ENCODE results near the gene CTDNEP1.

CTDNEP1 gene

GRCh38 chr17:7220593-7221277 is 30.8 kb downstream of the CTDNEP1 start:
- peak overlapping the region; percentile 90 for H3K4me3 ChIP-seq (ENCODE audit: low read depth, low read length)
- DNase-seq (ENCODE audit: low read depth): peak; percentile 77
- TF ChIP-seq CTCF (conservative IDR thresholded peaks at IDR 0.05; ENCODE audit: low read depth, low read length): peak; percentile 57

GRCh38 chr17:7219812-7220592 is 31.5 kb downstream of the CTDNEP1 start, which contains the start of the genes ACADVL and DLG4:
TSS of gene ACADVL (plus strand) at chr17:7219938. CDS start at chr17:7219985, 47 bp downstream.
TSS of gene DLG4 (minus strand) at chr17:7219836.
- no peak for TF ChIP-seq CTCF (conservative IDR thresholded peaks at IDR 0.05; ENCODE audit: low read depth, low read length)
- H3K4me3 ChIP-seq (ENCODE audit: low read depth, low read length): peak within 1 kb of the TSS; percentile 90
- DNase-seq (ENCODE audit: low read depth): peak; percentile 92

- H3K4me3 ChIP-seq (ENCODE audit: low read depth, low read length): peak overlapping the region; percentile 90
- no peak for DNase-seq (ENCODE audit: low read depth)
- no peak for TF ChIP-seq CTCF (conservative IDR thresholded peaks at IDR 0.05; ENCODE audit: low read depth, low read length)
Observed at GRCh38 chr17:7219229-7219811, 32.2 kb downstream of the CTDNEP1 start.

GRCh38 chr17:7218758-7219157 is 32.8 kb downstream of the CTDNEP1 start:
- TF ChIP-seq CTCF (conservative IDR thresholded peaks at IDR 0.05; ENCODE audit: low read depth, low read length): no peak
- H3K4me3 ChIP-seq (ENCODE audit: low read depth, low read length): no peak overlapping the region
- no peak for DNase-seq (ENCODE audit: low read depth)

GRCh38 chr17:7218166-7218565 is 33.4 kb downstream of the CTDNEP1 start:
- no peak for DNase-seq (ENCODE audit: low read depth)
- no peak for TF ChIP-seq CTCF (conservative IDR thresholded peaks at IDR 0.05; ENCODE audit: low read depth, low read length)
- no peak overlapping the region for H3K4me3 ChIP-seq (ENCODE audit: low read depth, low read length)

GRCh38 chr17:7217113-7217987 is 34.2 kb downstream of the CTDNEP1 start:
- peak; percentile 85 for DNase-seq (ENCODE audit: low read depth)
- TF ChIP-seq CTCF (conservative IDR thresholded peaks at IDR 0.05; ENCODE audit: low read depth, low read length): no peak
- H3K4me3 ChIP-seq (ENCODE audit: low read depth, low read length): peak overlapping the region; percentile 64
